ENCODE measurements around the gene BABAM2. TPM values are rescaled to one million over a fixed set of nuclear protein-coding genes. Genes with fewer than 3 reads are reported as not detected.

BABAM2 gene
- total RNA-seq, 1 donor from 2014 or later = 34.6 TPM

DNA sequence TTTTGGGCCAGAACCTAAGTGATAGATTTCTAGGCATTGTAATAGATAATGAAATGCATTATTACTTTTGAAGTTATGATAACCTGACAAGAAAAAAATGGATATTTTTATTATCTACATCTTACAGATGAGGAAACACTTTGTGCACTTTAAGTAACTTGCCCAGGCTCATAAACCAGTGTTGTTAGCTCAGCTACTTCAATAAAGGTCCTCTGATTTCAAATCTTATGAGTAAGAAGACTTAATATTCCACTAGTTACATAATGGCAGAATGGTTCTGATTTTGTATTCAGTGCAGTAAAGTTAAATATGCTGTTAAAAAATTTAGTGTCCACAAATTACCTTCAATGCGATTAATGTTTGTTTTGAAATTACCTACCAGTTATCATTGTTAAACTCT lies 199.0 kb downstream of the BABAM2 start:
- no peak for TF ChIP-seq EZH2 (IDR thresholded peaks at IDR 0.05)
- TF ChIP-seq EZH2phosphoT487 (IDR thresholded peaks at IDR 0.05) = no peak
- no peak for TF ChIP-seq CTCF (IDR thresholded peaks at IDR 0.05)
- Mint-ChIP-seq H3K4me1 (no peaks in the 10 kb centered on the region), H3K27me3 (ENCODE audit: insufficient read depth, low read depth) (no peaks in the 10 kb centered on the region), H3K9me3 (no peaks in the 10 kb centered on the region), H3K36me3 (no peaks in the 10 kb centered on the region), H3K27ac (no peak overlapping the region), H3K4me3 (no peak overlapping the region)
- Histone ChIP-seq H3F3A (ENCODE audit: low read depth) (no peaks in the 10 kb centered on the region), H3K4me3 (no peak overlapping the region), H4K20me1 (ENCODE audit: low read depth) (no peaks in the 10 kb centered on the region), H2AFZ (replicated peaks) (no peak overlapping the region), H3K4me2 (no peak overlapping the region), H3K27ac (no peak overlapping the region), H3K79me2 (ENCODE audit: low read depth) (no peaks in the 10 kb centered on the region), H3K4me1 (no peaks in the 10 kb centered on the region), H3K36me3 (no peaks in the 10 kb centered on the region), H3K9ac (no peak overlapping the region), H3K27me3 (no peaks in the 10 kb centered on the region), H3K9me3 (ENCODE audit: low read depth) (no peaks in the 10 kb centered on the region)
- no peak for DNase-seq (ENCODE audit: low spot score)

DNA sequence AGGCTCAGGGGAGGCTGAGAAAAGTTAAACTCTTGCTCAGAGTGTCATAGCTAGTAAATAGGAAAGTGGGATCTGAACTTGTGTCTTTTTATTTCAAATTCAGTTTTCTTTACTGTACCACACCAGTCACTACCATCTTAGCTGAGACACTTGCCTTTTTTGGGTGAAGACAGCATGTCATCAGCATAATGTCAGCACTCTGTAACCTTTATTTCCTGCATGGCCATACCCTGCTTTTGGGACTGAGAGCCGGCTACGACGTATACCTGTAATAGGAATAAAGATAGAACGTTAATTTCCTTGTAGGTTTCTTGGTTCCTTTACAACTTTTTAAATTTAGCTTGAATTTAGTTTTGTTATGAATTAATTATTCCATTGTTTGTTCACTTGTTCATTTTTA lies 202.8 kb downstream of the BABAM2 start:
- Histone ChIP-seq H3K79me2 (ENCODE audit: low read depth) (no peaks in the 10 kb centered on the region), H3K4me3 (no peak overlapping the region), H2AFZ (replicated peaks) (no peak overlapping the region), H3K9me3 (ENCODE audit: low read depth) (no peaks in the 10 kb centered on the region), H3K4me1 (peaks cover 5% of the 10 kb centered on the region), H3K36me3 (no peaks in the 10 kb centered on the region), H4K20me1 (ENCODE audit: low read depth) (no peaks in the 10 kb centered on the region), H3K27ac (no peak overlapping the region), H3K27me3 (no peaks in the 10 kb centered on the region), H3K9ac (no peak overlapping the region), H3F3A (ENCODE audit: low read depth) (no peaks in the 10 kb centered on the region), H3K4me2 (no peak overlapping the region)
- no peak overlapping the region for H3K4me3 Mint-ChIP-seq
- no peaks in the 10 kb centered on the region for H3K27me3 Mint-ChIP-seq (ENCODE audit: insufficient read depth, low read depth)
- H3K9me3 Mint-ChIP-seq = no peaks in the 10 kb centered on the region
- H3K27ac Mint-ChIP-seq = no peak overlapping the region
- H3K36me3 Mint-ChIP-seq = no peaks in the 10 kb centered on the region
- DNase-seq (ENCODE audit: low spot score) = no peak
- no peak for TF ChIP-seq CTCF (IDR thresholded peaks at IDR 0.05)
- TF ChIP-seq EZH2 (IDR thresholded peaks at IDR 0.05) = no peak
- no peak for TF ChIP-seq EZH2phosphoT487 (IDR thresholded peaks at IDR 0.05)
- no peaks in the 10 kb centered on the region for H3K4me1 Mint-ChIP-seq

- H3K27ac Mint-ChIP-seq = no peak overlapping the region
- Histone ChIP-seq H3K4me2 (no peak overlapping the region), H3F3A (ENCODE audit: low read depth) (no peaks in the 10 kb centered on the region), H3K9me3 (ENCODE audit: low read depth) (no peaks in the 10 kb centered on the region), H3K79me2 (ENCODE audit: low read depth) (no peaks in the 10 kb centered on the region), H4K20me1 (ENCODE audit: low read depth) (no peaks in the 10 kb centered on the region), H3K4me3 (no peak overlapping the region), H3K27me3 (no peaks in the 10 kb centered on the region), H3K9ac (no peak overlapping the region), H3K4me1 (peaks cover 5% of the 10 kb centered on the region), H3K27ac (no peak overlapping the region), H3K36me3 (no peaks in the 10 kb centered on the region), H2AFZ (replicated peaks) (no peak overlapping the region)
- no peak for DNase-seq (ENCODE audit: low spot score)
- no peaks in the 10 kb centered on the region for H3K36me3 Mint-ChIP-seq
- no peaks in the 10 kb centered on the region for H3K9me3 Mint-ChIP-seq
- no peak for TF ChIP-seq CTCF (IDR thresholded peaks at IDR 0.05)
- TF ChIP-seq EZH2phosphoT487 (IDR thresholded peaks at IDR 0.05) = no peak
- no peak for TF ChIP-seq EZH2 (IDR thresholded peaks at IDR 0.05)
- H3K27me3 Mint-ChIP-seq (ENCODE audit: insufficient read depth, low read depth) = no peaks in the 10 kb centered on the region
- H3K4me3 Mint-ChIP-seq = no peak overlapping the region
- H3K4me1 Mint-ChIP-seq = no peaks in the 10 kb centered on the region
Measured at GRCh38 chr2:28093768-28094167, 203.2 kb downstream of the BABAM2 start.

Data from neural progenitor cell (in vitro differentiated cells).